Measurements from ENCODE around the gene IVD. TPM values are rescaled to one million over a fixed set of nuclear protein-coding genes. Genes with fewer than 3 reads are reported as not detected.

Gene IVD
- total and polyA plus RNA-seq, 2 experiments from 2014 or later = 96.1 to 114 TPM

DNA sequence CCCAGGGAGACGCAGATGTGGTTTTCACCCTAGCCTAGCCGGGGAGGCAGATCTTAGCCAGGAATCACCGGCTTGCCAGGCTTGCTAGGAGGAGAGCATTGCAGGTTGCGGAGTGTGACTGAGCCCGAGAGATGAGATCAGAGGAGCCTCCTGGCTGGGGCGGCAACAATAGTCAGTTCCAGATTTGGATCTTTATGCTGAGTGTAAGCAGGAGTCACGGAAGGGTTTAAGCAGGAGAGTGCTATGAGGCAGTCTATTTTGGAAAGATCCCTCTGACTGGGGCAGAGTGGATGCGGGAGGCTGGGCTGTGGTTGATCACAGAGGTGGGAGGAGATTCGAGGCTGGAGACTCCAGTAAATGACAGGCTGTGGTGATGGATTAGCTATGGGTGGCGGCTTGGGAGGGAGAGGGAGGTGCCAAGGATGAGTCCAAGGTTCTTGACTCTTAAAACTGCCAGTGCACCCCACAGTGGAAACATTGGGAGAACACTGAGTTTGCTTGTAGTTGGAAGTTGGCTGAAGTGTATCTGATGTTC lies 24.7 kb downstream of the IVD start:
- Histone ChIP-seq H3K9me3 (ENCODE audit: low read depth) (no peaks in the 10 kb centered on the region), H3K27me3 (peaks cover 12% of the 10 kb centered on the region), H3K4me3 (no peak overlapping the region), H3K4me1 (ENCODE audit: low read depth) (peaks cover under 1% of the 10 kb centered on the region), H3K36me3 (no peaks in the 10 kb centered on the region), H3K27ac (no peak overlapping the region)
- no peak for DNase-seq (ENCODE audit: low read depth in 1 of 2, low spot score in 1 of 2)
- no peak for TF ChIP-seq CTCF (IDR thresholded peaks at IDR 0.05; ENCODE audit: low read depth, low read length)

- no peaks in the 10 kb centered on the region for H3K36me3 ChIP-seq
- peaks cover 39% of the 10 kb centered on the region for H3K4me1 ChIP-seq (ENCODE audit: low read depth)
- H3K27me3 ChIP-seq = peaks cover 18% of the 10 kb centered on the region
- TF ChIP-seq CTCF (IDR thresholded peaks at IDR 0.05; ENCODE audit: low read depth, low read length) = no peak
- no peaks in the 10 kb centered on the region for H3K9me3 ChIP-seq (ENCODE audit: low read depth)
- no peak overlapping the region for H3K27ac ChIP-seq
- DNase-seq (ENCODE audit: low read depth in 1 of 2, low spot score in 1 of 2) = no peak
- no peak overlapping the region for H3K4me3 ChIP-seq
Measured at GRCh38 chr15:40435023-40435709, 29.6 kb downstream of the IVD start.

- H3K4me3 ChIP-seq = peak overlapping the region; percentile 25
- peaks cover 18% of the 10 kb centered on the region for H3K27me3 ChIP-seq
Measured at GRCh38 chr15:40435710-40436089, 30.1 kb downstream of the IVD start.

DNA sequence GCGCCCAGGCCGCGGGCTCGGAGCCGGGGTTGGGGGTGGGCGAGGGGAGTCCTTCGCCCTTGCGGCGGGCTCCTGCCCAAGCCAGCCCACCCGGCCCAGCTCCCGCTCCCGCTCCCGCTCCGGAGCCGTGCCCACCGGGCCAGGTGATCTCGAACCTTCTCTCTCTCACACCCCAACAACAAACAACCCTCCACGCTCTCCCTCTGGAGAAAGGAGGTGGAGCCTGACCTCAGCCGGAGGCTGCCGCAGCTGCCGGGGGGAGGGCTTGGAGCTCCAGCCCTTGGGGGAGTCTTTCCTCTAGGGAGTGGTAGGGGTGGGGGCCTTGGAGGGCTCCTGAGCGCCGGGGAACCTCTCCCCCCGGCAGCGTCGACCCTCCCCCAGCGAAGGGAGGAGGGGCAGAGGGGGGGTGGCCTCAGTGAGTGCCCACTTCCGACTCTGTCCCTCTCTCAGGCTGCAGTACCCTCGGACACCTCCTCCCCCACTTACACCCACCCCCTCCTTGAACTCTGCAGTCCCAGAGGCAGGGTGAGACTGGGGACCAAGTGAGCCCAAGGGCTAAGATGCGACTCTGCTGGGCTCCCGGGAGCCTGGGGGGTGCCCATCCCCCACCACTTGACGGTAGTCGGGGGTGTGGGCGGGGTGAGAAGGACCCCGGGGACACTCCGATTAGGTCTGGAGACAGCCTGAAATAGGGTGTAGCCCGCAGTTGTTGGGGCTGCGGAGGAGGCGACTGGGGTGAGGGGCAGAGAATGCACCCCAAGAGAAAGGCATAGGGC lies 30.7 kb downstream of the IVD start:
- H3K4me1 ChIP-seq (ENCODE audit: low read depth) = peaks cover 39% of the 10 kb centered on the region
- DNase-seq (ENCODE audit: low read depth in 1 of 2, low spot score in 1 of 2) = no peak
- no peaks in the 10 kb centered on the region for H3K9me3 ChIP-seq (ENCODE audit: low read depth)
- TF ChIP-seq CTCF (IDR thresholded peaks at IDR 0.05; ENCODE audit: low read depth, low read length) = no peak
- peaks cover 18% of the 10 kb centered on the region for H3K27me3 ChIP-seq
- H3K4me3 ChIP-seq = peak overlapping the region; percentile 25
- no peaks in the 10 kb centered on the region for H3K36me3 ChIP-seq
- H3K27ac ChIP-seq = no peak overlapping the region

More at GRCh38 chr15:40435710-40436089, 30.1 kb downstream of the IVD start:
- no peak for TF ChIP-seq CTCF (IDR thresholded peaks at IDR 0.05; ENCODE audit: low read depth, low read length)
- H3K9me3 ChIP-seq (ENCODE audit: low read depth) = no peaks in the 10 kb centered on the region
- no peaks in the 10 kb centered on the region for H3K36me3 ChIP-seq
- H3K4me1 ChIP-seq (ENCODE audit: low read depth) = peaks cover 39% of the 10 kb centered on the region
- no peak for DNase-seq (ENCODE audit: low read depth in 1 of 2, low spot score in 1 of 2)
- H3K27ac ChIP-seq = no peak overlapping the region

- Histone ChIP-seq H3K9me3 (ENCODE audit: low read depth) (no peaks in the 10 kb centered on the region), H3K4me3 (peak overlapping the region; percentile 25), H3K27ac (no peak overlapping the region), H3K4me1 (ENCODE audit: low read depth) (peaks cover 39% of the 10 kb centered on the region), H3K27me3 (peaks cover 18% of the 10 kb centered on the region), H3K36me3 (no peaks in the 10 kb centered on the region)
- TF ChIP-seq CTCF (IDR thresholded peaks at IDR 0.05; ENCODE audit: low read depth, low read length) = no peak
- DNase-seq (ENCODE audit: low read depth in 1 of 2, low spot score in 1 of 2) = no peak
Measured at GRCh38 chr15:40436892-40437751, 31.5 kb downstream of the IVD start.

Data from cardiac muscle cell (in vitro differentiated cells and primary cell).